Measurements from ENCODE around the gene DHX34. TPM values are rescaled to one million over a fixed set of nuclear protein-coding genes. Genes with fewer than 3 reads are reported as not detected.
"Not testable (repeated sequence)": the region's sequence is repeated elsewhere in the genome, so short reads cannot be mapped to it uniquely, and the experiment has no call there.

Gene DHX34
- total RNA-seq, 1 donor from 2014 or later: 8.0 TPM

DNA sequence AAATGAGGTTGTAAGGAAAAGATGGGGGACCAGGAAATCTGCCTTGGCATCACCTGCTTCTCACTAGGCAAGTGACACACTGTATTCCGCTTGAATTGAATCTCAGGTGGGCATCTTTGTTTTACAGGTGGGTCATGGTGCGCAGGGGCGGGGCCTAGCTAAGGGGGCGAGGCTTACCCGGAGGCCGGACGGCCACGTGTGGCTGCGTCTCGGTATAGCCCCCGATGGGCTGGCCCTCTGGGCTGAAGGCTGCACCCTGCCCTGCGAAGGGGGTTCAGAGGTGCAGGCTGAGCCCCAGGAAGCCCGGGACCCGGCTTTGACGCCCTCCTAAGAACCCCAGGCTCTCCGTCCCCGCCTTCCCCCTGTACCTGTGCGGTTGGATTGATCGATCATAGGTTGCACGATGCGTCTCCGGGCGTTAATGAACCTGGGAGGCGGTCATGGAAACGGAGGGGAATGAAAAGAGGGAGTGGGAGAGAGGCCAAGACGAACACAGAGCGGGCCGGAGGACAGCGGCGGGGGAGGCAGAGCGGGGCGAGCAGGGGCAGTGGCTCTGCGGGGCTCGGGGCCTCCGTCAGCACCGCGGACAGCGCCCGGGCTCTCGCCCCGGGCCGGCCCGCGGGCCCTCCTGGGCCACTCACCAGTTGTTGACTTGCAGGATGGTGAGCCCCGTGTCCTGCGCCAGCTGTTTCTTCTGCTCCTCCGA lies 57.7 kb downstream of the DHX34 start:
- DNase-seq (ENCODE audit: missing footprints): no peak
- ATAC-seq: no peak
- intact Hi-C loops (cut with DNase I): no loop called here

DNA sequence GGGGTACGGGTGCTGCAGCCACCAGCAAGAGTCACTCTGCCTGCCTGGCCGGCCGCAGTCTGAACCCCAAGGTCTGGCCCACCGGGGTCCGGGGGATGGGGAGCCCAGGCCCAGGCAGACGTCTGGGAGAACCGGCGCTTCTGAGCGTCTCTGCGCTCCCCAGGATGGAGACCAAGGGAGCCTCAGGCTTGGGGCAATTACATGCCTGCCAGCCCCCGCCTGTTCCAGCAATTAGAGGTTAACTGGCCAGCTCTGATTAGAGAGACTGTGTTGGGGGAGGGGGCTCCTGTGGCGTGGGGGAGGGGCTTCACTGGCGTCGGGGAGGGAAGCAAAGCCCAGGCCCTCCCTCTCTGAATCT lies 58.3 kb downstream of the DHX34 start:
- DNase-seq (ENCODE audit: missing footprints): no peak
- ATAC-seq: no peak
- intact Hi-C loops (cut with DNase I): no loop called here

DNA sequence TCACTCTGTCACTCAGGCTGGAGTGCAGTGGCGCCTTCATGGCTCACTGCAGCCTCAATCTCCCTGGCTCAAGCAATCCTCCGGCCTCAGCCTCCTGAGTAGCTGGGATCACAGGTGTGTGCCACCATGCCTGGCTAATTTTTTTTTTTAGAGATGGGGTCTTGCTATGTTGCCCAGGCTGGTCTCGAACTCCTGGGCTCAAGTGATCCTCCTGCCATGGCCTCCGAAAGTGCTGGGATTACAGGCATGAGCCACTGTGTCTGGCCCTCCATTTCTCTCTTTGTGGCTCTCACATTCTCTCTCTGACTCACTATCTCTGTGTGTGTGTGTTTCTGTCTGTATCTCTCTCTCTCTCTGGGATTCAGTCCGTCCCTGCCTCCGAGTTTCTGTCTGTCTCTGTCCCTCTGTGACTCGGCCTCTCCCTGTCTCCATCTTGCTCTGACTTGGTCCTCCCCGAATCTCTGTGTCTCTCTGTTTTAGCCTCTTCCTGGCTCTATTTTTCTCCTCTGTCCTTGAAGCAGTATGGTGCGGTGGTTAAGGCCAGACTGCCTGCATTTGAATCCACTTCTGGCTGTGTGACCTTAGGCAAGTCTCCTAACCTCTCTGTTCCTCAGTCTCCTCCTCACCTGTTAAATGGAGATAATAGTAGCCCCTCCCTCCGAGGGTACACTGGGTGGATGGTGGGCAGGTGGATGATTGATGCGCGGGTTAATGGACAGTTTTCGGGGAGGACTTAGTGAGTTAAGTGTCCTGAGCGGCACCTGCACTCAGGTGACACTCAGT lies 59.2 kb downstream of the DHX34 start:
- intact Hi-C loops (cut with DNase I): no loop called here
- no peak for DNase-seq (ENCODE audit: missing footprints)
- no peak for ATAC-seq

DNA sequence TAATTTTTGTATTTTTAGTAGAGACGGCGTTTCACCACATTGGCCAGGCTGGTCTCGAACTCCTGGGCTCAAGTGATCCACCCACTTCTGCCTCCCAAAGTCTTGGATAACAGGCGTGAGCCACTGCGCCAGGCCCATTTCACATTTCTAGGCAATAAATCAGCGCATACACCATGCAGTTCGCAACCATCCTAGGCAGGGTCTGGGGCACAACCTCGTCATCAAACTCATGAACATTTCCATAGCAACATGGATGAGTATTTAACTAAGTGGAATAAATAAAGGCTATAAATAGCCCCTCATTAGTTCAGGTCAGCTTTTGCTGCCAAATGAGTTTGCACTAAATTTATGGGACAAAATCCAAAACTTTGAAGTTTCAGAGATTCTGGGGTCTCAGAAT lies 62.0 kb downstream of the DHX34 start:
- intact Hi-C loops (cut with DNase I): no loop called here
- no peak for DNase-seq (ENCODE audit: missing footprints)
- no peak for ATAC-seq

DNA sequence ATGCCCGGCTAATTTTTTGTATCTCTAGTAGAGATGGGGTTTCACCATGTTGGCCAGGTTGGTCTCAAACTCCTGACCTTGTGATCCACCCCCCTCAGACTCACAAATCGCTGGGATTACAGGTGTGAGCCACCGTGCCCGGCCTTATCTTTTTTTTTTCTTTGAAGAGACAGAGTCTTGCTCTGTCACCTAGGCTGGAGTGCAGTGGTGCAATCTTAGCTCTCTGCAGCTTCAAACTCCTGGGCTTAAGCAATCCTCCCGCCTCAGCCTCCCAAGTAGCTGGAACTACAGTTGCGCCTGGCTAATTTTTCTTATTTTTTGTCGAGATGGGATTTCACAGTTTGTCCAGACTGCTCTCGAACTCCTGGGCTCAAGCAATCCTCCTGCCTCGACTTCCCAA lies 62.6 kb downstream of the DHX34 start:
- intact Hi-C loops (cut with DNase I); ATAC-seq; DNase-seq (ENCODE audit: missing footprints): not testable (repeated sequence)

DNA sequence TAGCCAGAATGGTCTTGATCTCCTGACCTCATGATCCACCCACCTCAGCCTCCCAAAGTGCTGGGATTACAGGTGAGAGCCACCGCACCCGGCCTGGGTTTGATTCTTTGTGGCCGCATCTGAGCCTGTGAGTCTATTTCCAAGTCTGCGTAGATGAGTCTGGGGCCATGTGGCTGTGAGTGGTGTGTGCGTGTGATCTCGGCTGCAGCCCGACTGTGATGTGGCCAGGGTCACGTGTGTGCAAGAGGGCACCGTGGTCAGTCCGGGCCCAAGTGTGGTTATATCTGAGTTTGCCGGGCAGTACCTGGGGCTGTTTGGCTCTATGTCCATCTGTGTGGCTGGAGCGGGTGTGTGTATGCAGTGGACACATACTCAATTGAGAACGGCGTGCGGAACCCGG lies 64.8 kb downstream of the DHX34 start:
- ATAC-seq: no peak
- intact Hi-C loops (cut with DNase I): no loop called here
- no peak for DNase-seq (ENCODE audit: missing footprints)

DNA sequence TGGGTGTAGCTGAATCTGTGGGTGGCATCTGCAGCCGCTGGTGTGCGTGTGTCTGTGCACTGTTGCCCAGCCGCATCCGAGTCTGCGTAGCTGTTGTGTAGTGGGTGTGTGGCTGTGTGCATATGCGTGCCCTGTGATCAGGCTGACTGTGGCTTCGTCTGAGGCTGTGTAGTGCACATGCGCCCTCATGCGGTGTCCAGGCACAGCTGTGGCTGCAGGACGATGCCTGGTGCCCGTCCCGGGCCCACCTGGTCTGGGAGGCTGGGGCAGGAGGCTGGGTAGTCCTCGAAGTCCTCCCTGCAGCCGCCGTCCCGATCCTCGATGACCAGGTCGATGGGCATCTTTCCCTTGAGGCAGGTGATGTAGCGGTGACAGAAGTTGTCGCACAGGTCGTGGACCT lies 65.4 kb downstream of the DHX34 start:
- ATAC-seq: no peak
- intact Hi-C loops (cut with DNase I): no loop called here
- DNase-seq (ENCODE audit: missing footprints): no peak

DNA sequence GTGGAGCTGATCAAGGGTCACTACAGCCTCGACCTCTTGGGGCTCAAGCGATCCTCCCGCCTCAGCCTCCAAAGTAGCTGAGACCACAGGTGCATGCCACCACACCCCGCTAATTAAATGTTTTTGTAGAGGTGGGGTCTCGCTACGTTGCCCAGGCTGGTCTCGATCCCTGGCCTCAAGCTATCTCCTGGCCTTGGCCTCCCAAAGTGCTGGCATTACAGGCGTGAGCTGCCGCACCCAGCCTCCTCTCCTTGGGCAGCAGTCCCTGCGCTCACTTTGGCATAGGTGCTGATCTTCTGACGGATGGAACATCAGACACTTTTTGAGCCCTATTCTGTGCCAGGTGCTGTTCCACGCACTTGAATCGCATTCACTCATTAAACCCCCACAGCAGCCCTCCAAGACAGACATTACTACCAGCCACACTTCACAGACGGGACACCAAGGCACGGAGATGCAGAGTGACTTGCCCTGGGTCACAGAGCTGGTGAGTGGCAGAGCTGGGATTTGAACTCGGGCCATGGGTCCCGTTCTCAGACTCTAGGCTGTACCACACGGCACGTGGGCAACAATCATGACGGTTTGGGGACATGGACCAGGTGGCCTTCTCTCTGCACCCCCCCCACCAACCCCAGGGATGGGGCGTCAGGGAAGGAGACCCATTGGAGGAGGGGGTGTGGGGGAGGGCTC lies 67.0 kb downstream of the DHX34 start:
- no peak for DNase-seq (ENCODE audit: missing footprints)
- ATAC-seq: no peak
- intact Hi-C loops (cut with DNase I): no loop called here

DNA sequence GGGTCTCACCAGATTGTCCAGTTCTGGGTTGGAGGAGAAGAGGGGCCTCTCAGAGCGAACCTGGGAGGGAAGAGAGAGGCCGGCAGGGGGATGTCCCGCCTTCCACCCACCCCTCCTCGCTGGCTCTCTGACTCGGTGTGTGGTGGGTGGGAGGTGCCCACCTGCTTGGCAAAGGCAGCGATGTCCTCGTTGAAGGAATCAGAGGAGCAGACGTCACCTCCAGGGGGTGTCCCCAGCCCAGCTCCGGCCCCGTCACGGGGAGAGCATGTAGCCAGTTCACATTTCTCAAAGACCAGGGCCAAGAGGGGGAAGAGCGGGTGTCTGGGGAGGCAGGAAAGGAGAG lies 67.5 kb downstream of the DHX34 start:
- intact Hi-C loops (cut with DNase I): no loop called here
- no peak for DNase-seq (ENCODE audit: missing footprints)
- ATAC-seq: no peak

DNA sequence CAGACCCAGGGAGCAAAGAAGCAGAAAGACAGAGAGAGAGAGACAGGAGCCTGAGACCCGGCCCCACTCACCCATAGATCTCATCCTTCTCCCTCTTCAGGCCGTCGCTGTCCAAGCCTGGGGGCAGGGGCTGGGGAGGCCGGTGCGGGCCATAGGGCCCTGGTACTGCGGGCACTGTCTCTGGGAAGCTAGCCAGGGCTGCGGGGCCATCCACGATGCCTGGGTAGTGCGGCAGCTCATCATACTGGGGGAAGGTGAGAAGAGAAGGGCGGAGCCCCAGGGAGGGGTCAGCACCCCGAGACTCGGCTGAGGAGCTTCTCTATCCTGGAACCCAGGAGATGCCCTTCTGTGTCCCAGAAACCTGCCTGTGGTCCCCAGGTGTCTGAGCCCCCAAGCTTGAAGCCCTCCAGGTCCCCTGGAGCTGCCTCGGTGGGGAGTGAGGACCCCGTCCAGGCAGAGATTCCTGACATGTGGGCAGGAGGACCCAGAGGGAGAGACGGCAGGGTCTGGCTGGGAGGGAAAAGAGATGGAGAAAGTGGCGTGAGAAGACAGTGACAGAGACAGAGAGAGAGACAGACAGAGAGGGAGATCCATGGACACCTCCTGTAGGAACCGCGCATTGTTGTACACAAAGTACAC lies 68.1 kb downstream of the DHX34 start:
- intact Hi-C loops (cut with DNase I): no loop called here
- no peak for ATAC-seq
- DNase-seq (ENCODE audit: missing footprints): no peak

DNA sequence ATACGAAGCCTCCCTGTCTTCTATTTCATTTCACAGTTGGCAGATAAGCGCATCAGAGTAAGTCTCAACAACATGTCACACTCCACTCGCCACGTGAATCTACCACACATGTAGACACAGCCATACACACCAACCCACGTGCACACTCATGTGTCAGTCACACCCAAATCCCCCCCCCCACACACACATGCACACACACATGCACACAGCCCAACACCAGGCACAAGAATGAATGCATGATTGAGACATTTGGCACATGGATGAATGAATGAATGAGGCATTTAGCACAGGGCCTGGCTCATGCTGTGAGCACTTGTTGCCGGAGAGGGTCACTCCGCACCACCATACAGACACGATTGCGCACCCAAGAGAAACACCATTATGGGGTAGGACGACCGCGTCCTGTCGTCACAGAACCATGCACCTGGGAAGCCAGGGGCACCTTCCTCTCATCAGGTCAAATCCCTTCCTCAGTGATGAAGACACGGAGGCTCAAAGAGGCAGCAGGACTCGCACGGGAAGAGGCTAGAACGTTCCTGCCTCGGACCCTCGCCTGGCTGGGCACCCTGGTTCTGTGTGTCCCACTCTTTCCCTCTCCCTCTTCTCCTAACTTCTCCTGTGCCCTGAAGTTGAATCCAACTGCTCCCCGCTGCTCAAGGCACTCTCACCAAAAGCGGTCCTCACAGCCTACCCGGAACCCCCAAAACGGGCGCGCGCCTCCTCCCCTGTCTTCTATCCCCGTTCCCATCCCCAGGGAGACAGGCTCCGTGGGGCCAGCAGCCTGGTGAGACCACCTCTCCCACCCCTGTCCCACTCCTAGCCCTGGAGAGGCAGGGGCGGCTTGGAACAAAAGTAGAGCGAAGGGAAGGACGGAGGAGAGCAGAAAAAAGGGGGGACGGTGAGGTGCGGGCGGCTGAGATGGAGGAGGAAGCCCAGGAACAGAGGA lies 68.9 kb downstream of the DHX34 start:
- ATAC-seq (no peak), DNase-seq (ENCODE audit: missing footprints) (no peak)
- intact Hi-C loops (cut with DNase I): no loop called here

DNA sequence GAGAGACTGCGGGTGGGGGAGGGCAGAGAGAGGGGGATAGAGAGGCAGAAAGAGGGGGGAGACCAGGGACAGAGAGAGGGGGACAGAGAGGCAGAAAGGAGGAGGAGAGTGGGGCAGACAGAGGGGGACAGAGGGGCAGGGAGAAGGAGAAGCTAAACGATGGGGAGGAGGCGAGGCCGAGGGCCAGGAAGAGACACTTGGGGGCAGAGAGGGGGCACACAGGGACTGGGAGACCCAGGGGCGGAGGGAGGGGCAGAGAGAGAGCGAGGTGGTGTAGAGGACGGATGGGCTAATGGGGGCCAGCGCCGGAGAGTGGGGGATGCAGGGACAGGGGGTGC lies 69.5 kb downstream of the DHX34 start:
- DNase-seq (ENCODE audit: missing footprints): no peak
- no peak for ATAC-seq
- intact Hi-C loops (cut with DNase I): no loop called here

DNA sequence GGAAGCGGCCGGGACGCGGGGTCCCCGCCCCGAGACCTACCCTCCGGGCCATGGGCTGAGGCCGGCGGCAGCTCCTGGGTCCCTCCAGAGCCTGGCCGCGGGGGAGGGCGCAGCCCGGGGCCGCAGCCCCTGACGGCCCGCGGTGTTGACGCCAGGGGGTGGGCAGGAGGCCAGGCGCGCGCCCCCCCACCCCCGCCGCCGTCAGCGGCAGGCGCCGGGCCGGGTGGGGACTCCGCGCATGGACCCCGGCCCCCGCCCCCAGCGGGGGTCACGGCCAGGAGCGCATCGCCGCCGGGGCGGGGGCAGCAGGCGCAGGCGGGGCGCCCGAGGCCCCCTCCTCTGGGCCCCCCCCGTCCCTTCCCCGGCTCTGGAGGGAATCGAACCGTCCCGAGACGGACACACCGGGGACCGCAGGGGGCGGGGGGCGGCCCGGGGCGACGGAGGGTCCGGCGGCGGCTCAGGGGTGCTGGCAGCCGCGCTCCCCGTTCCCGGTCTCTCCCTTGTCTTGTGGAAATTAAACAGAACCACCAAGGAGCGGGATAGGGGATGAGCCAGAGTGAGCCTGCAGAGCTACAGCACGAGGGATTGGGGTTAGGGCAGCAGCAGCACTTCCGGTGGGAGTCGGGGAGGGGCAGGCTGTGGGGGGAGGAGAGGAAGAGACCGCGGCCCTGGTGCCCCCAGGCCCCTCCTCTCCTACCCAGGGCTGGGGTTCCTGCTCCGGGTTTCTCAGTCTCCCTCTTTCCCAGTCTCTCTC lies 70.1 kb downstream of the DHX34 start, which contains the start of gene MEIS3:
TSS of gene MEIS3 (minus strand) at position 498 of the 754 bp plus-strand sequence. CDS start at position 52, 446 bp downstream.
- intact Hi-C loops (cut with DNase I): no loop called here
- DNase-seq (ENCODE audit: missing footprints): no peak
- no peak for ATAC-seq

DNA sequence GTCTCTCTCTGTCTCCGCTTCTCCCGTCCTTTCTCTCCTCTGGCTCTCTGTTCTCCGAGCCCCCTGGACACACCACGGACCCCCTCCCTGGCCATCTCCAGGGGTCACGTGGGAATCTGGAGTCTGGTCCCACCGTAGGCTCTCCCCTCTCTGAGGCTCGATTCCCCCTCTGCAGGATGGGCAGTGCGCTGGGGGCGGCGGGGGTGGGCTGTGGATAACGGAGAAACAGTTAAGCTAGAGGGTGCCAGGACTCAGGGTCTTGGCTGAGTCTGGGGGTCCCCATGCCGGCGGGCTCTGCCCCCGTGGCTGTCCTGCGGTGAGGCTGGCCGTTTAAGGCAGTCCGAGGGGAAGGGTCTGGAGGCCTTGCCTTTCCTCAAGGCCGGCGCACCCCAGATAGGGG lies 70.7 kb downstream of the DHX34 start:
- intact Hi-C loops (cut with DNase I): loop anchor here (10.0 kb wide), 1 partner anchor 125 kb away; no protein-coding TSS in a partner anchor
- DNase-seq (ENCODE audit: missing footprints) (no peak), ATAC-seq (no peak)

DNA sequence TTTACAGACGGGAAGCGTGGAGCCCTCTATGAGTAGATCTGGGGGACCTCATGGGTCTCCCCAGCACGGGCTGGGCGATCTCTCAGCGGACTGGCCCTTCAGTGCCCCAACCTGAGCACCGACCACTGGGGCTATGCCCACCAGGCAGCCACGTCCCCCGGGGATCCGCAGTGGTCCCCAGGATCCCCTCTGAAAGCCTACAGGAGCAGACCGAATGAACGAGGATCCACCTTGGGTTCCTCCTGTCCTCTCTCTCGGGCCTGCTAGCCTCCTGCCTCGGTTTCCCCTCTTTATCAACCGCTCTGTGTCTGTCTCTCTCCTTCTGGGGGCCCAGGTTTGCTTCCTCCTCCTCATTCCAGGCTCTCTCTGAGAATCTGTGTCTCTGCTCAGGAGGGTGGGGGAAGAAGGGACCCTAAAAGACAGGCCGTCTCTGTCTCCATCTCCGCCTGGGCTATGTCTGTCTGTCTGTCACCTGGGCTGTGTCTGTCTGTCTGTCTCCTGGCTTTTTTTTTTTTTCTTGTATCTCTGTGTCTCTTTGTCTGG lies 72.2 kb downstream of the DHX34 start:
- intact Hi-C loops (cut with DNase I): loop anchor here (10.0 kb wide), 1 partner anchor 127 kb away; no protein-coding TSS in a partner anchor
- ATAC-seq: no peak
- DNase-seq (ENCODE audit: missing footprints): no peak

DNA sequence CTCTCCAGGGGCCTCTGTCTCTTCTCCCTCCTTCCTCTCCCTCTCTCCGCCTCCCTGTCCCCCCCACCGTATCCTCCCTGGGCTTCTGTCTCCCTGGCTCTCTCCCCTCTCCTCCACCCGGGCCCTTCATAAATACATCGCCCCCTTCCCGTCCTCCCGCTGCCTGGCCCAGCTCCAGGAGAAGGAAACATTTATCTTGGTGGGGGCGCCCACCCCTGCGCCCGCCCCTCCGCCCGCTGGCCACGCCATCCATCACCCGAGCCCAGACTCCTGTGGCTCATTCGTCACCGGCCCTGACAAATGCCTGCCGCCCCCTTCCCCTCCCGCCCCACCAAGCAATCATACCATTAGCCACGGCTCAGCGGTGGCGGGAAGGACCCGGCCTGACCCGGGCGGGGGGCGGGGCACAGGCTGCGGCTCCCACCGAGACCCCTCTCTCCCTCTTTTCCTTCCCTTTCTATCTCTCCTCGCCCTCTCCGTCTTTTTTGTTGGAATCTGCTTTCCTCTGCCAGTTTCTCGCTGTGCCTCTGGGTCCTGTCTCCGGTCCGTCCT lies 72.8 kb downstream of the DHX34 start:
- intact Hi-C loops (cut with DNase I): loop anchor here (10.0 kb wide), 1 partner anchor 127 kb away; no protein-coding TSS in a partner anchor
- no peak for ATAC-seq
- no peak for DNase-seq (ENCODE audit: missing footprints)

Data from Right ventricle myocardium inferior (tissue), 1 donor.